ENCODE results near the gene SMARCA4. TPM values are rescaled to one million over a fixed set of nuclear protein-coding genes. Genes with fewer than 3 reads are reported as not detected.

The SMARCA4 gene
- total RNA-seq, result 100 to 1,000 TPM; 102 to 116 TPM

DNA sequence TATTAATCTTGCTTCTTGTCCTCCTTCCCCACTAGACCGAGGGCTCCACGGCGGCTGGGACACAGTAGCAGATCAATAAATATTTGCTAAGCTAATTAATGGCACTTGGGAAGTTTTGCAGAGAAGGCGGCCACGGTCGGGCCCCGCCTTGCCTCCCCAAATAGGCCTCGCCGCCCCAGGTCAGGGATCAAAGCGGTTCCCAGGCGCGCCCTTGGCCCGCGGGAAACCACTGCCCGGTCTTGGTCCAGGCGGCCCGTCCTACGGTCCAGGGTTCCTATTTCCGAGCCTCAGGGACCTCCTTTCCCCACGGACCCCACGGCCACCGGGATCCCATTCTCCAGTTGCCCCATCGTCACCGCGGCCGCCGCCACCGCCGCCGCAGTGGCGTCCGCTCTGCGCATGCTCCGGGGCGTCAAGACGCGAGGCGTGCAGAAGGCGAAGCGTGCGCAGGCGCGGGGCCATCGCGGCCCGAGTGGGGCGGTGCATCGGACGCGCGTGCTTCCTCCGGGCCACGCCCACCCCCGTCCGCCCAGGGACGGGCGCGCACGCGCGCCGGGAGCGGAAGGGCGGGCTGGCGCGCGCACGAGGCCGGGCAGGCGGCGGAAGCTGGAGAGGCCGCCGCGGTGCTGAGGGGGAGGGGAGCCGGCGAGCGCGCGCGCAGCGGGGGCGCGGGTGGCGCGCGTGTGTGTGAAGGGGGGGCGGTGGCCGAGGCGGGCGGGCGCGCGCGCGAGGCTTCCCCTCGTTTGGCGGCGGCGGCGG is at the start of gene SMARCA4:
SMARCA4 (plus strand) TSS at position 717 of the 759 bp plus-strand sequence. CDS start 23,122 bp downstream, outside the sequence.
- ChIA-PET POLR2A (interaction anchor here (0.6 kb wide), 1 partner anchor 24 kb away, joined by 6 read pairs; no protein-coding TSS in a partner anchor), CTCF (interaction anchor here (0.8 to 3.9 kb wide), 3 partner anchors 16 to 476 kb away, joined by 3 to 24 read pairs (median 4); no protein-coding TSS in a partner anchor)
- H3K27me3 Mint-ChIP-seq, result no peaks in the 10 kb centered on the region
- peak within 1 kb of the TSS; percentile 90 for H3K27ac Mint-ChIP-seq
- peak; percentile 76 for ATAC-seq
- H3K4me3 Mint-ChIP-seq, result peak within 1 kb of the TSS; percentile 89
- intact Hi-C loops (cut with DNase I, micrococcal nuclease), result loop anchor here (1.0 to 10.0 kb wide), 20 partner anchors 32 to 1832 kb away; partner anchors contain the start of genes CDKN2D (in 2 of the 2), CARM1 (in 1 of the 2), DNMT1 (in 1 of the 2) and ELOF1 (in 1 of the 2)
- DNase-seq, result peak; percentile 99
- H3K4me1 Mint-ChIP-seq, result peaks cover 38% of the 10 kb centered on the region
- peaks cover 10% of the 10 kb centered on the region for H3K36me3 Mint-ChIP-seq (ENCODE audit: low read depth)
- H3K9me3 Mint-ChIP-seq (ENCODE audit: low read depth), result no peaks in the 10 kb centered on the region

DNA sequence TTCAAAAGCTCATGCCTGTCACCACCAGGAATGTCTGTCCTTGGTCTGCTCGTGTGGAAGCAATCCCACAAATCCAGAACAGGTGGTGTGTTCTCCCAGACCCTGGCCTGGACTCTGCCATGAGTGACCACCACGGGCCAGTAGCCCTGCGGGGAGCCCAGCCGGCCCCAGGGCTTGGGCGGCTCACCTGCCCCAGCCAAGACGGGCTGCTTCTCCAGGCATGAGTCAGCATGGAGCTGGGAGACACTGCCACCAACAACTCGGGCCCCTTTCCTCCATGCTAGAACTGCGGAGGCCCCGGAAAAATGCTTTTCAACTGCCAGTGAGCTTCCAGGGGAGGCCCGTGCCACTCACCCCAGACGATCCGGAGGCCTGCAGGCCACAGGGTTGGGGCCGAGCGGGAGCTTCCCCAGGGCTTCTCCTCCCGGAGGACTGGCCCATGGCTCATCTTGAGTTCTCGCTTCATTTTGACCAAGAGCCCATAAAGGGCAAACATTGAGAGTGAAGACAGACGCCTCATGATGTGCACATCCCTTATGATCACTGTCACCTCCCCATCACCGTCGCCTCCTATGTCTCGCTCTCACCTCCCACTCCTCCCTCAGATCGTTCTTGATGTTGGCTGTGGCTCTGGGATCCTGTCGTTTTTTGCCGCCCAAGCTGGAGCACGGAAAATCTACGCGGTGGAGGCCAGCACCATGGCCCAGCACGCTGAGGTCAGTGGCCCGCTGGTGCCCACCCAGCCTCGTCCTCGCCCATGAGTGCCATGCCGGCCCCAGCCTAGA is 49.1 kb upstream of the SMARCA4 start:
- H3K27ac Mint-ChIP-seq, result no peak overlapping the region
- ATAC-seq (no peak), DNase-seq (no peak)
- H3K4me3 Mint-ChIP-seq, result no peak overlapping the region
- H3K36me3 Mint-ChIP-seq (ENCODE audit: low read depth), result peaks cover 11% of the 10 kb centered on the region
- H3K9me3 Mint-ChIP-seq (ENCODE audit: low read depth), result no peaks in the 10 kb centered on the region
- CTCF ChIA-PET, result interaction anchor here (0.6 to 1.8 kb wide), 4 partner anchors 12 to 124 kb away, joined by 3 to 4 read pairs (median 4); no protein-coding TSS in a partner anchor
- no peaks in the 10 kb centered on the region for H3K4me1 Mint-ChIP-seq
- H3K27me3 Mint-ChIP-seq, result no peaks in the 10 kb centered on the region
- intact Hi-C loops (cut with DNase I, micrococcal nuclease), result no loop called here
- POLR2A ChIA-PET, result no interaction called here

DNA sequence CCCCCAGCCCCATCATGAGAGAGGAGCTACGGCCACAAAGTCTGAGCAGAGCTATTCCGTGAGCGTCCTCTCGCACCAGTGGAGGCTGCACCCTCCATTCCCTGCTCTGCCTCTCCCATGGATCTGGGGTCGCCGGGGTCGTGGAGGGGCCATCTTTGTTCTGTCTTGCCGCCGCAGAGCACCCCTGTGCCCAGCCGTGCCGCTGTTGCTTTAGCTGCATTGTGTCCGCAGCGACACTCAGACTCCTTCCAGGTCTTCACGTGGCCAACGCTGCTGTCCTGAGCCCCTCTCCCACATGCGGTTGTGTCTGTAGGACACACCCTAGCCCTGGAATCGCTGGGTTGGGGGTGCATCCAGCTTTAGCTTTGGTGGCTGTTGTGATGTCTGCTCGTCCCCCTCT is 48.2 kb upstream of the SMARCA4 start:
- peaks cover 11% of the 10 kb centered on the region for H3K36me3 Mint-ChIP-seq (ENCODE audit: low read depth)
- H3K27me3 Mint-ChIP-seq, result no peaks in the 10 kb centered on the region
- ChIA-PET CTCF (interaction anchor here (1.3 to 1.8 kb wide), 2 partner anchors 13 to 23 kb away, joined by 3 to 4 read pairs; no protein-coding TSS in a partner anchor), POLR2A (no interaction called here)
- H3K9me3 Mint-ChIP-seq (ENCODE audit: low read depth), result no peaks in the 10 kb centered on the region
- no peaks in the 10 kb centered on the region for H3K4me1 Mint-ChIP-seq
- DNase-seq (no peak), ATAC-seq (no peak)
- no peak overlapping the region for H3K4me3 Mint-ChIP-seq
- H3K27ac Mint-ChIP-seq, result no peak overlapping the region
- intact Hi-C loops (cut with DNase I, micrococcal nuclease), result no loop called here

DNA sequence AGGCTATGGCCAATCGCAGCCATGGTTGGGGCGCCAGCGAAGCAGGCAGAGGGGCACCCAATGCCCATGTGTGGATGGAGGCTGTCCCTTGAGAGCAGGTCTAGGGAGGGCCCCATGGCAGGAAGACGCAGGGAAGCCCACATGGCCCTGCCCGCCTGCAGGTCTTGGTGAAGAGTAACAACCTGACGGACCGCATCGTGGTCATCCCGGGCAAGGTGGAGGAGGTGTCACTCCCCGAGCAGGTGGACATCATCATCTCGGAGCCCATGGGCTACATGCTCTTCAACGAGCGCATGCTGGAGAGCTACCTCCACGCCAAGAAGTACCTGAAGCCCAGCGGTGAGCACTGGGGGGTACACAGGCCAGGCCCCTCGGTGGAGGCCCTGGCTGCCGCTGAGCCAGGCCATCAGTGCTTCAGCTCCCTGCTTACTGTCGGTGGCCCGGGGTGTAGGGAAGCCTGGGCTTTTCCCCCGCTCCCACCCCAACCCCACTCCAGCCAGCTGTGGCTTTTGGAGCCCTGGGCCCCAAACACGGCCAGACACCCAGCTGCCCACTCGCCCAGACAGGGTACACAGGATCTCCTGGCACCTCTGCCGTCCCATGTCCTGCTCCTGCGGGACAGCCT is 47.0 kb upstream of the SMARCA4 start:
- intact Hi-C loops (cut with DNase I, micrococcal nuclease), result no loop called here
- peaks cover 9% of the 10 kb centered on the region for H3K36me3 Mint-ChIP-seq (ENCODE audit: low read depth)
- no peaks in the 10 kb centered on the region for H3K9me3 Mint-ChIP-seq (ENCODE audit: low read depth)
- H3K27ac Mint-ChIP-seq, result no peak overlapping the region
- ATAC-seq (no peak), DNase-seq (no peak)
- ChIA-PET CTCF (no interaction called here), POLR2A (no interaction called here)
- H3K4me3 Mint-ChIP-seq, result no peak overlapping the region
- no peaks in the 10 kb centered on the region for H3K27me3 Mint-ChIP-seq
- no peaks in the 10 kb centered on the region for H3K4me1 Mint-ChIP-seq

DNA sequence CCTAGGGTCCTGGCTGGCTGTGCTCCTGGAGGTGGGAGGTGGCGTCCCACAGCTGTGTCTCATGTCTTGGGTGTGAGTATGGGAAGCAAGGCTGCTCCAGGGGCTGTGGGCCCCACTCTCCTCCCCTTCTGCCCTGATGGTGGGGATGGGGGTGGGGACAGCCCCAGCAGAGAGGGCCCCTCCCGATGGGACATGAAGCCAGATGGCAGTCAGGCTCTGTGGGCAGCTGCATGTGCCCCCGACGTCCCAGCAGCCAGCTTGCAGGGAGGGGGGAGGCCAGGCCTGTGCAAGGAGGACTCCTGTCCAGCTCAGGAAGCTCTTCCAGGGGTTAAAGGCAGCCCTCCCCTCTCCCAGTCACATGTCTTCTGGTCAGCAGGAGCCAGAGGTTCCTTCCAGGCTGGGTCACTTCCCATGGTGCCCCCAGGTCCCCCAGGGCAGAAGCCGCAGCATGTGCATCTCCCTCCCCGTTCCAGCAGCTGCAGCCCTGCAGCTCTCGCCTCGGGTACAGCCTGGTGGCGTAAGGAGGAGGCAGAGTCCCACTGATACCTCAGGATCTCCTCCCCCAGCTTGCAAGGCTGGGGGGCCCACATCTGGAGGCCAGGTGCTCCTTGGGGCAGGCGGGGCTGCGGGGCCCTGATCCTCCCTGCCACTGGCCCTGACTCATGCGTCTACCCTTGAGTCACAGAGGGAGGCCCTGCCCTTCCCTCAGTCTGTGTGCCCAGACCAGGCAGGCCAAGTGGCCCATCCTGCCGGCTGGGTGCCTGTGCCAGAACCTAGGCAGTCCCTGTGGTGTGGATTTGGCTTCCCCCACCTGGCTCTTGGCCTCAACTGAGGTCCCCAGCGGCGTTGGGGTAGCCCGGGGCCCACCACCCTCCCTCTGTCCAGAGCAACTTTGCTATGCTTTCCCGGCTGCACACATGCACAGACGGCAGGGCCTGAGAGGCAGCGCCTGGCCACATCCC is 45.4 kb upstream of the SMARCA4 start:
- H3K9me3 Mint-ChIP-seq (ENCODE audit: low read depth), result no peaks in the 10 kb centered on the region
- no peak overlapping the region for H3K27ac Mint-ChIP-seq
- H3K4me3 Mint-ChIP-seq, result no peak overlapping the region
- intact Hi-C loops (cut with DNase I, micrococcal nuclease), result no loop called here
- DNase-seq (no peak), ATAC-seq (peak; percentile 53)
- ChIA-PET CTCF (interaction anchor here (0.6 kb wide), 1 partner anchor 14 kb away, joined by 3 read pairs; no protein-coding TSS in a partner anchor), POLR2A (interaction anchor here (0.6 kb wide), 1 partner anchor 299 kb away, joined by 5 read pairs; no protein-coding TSS in a partner anchor)
- H3K36me3 Mint-ChIP-seq (ENCODE audit: low read depth), result peaks cover 8% of the 10 kb centered on the region
- H3K4me1 Mint-ChIP-seq, result no peaks in the 10 kb centered on the region
- no peaks in the 10 kb centered on the region for H3K27me3 Mint-ChIP-seq

DNA sequence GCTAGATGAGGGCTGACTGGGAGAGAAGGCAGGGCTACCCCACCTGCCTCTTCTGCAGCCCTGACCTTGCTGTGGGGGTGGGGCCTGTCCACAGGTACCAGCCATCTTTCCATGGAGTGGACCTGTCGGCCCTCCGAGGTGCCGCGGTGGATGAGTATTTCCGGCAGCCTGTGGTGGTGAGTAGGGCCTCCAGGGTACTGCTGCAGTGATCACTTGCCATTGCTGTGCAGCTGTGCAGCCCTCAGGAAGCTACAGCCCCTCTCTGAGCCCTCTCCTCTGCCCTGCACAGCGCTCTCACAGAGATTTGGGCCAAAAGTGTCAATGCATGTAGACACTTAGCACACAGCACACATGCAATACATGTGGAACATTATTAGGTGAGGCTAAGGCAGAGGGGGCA is 44.2 kb upstream of the SMARCA4 start:
- intact Hi-C loops (cut with DNase I, micrococcal nuclease), result no loop called here
- Mint-ChIP-seq H3K27me3 (no peaks in the 10 kb centered on the region), H3K4me3 (no peak overlapping the region), H3K4me1 (no peaks in the 10 kb centered on the region), H3K36me3 (ENCODE audit: low read depth) (peaks cover 10% of the 10 kb centered on the region), H3K9me3 (ENCODE audit: low read depth) (no peaks in the 10 kb centered on the region), H3K27ac (no peak overlapping the region)
- no peak for DNase-seq
- ChIA-PET CTCF (no interaction called here), POLR2A (interaction anchor here (0.9 to 1.1 kb wide), 2 partner anchors 20 to 35 kb away, joined by 3 read pairs; no protein-coding TSS in a partner anchor)
- no peak for ATAC-seq

DNA sequence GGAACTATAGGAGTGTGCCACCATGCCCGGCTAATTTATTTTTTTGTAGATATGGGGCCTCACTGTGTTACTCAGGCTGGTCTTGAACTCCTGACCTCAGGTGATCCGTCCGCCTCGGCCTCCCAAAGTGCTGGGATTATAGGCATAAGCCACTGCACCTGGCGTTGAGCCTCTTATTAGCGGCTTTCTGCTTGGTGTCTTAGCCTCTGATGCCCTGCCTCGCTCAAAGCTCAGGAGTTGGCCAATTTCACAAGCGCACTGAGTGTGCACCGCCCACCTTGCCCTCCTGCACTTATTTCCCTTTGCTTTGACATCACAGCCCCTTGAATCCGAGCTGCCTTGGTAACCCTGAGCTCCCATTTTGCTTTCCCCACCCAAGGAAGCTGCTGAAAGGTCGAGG is 42.5 kb upstream of the SMARCA4 start:
- POLR2A ChIA-PET, result interaction anchor here (0.6 kb wide), 1 partner anchor 234 kb away, joined by 3 read pairs; no protein-coding TSS in a partner anchor
- ATAC-seq (no peak), DNase-seq (no peak)
- Mint-ChIP-seq H3K27ac (no peak overlapping the region), H3K27me3 (no peaks in the 10 kb centered on the region), H3K4me3 (no peak overlapping the region), H3K4me1 (no peaks in the 10 kb centered on the region), H3K36me3 (ENCODE audit: low read depth) (peaks cover 6% of the 10 kb centered on the region), H3K9me3 (ENCODE audit: low read depth) (no peaks in the 10 kb centered on the region)
- CTCF ChIA-PET, result interaction anchor here (0.6 to 1.8 kb wide), 5 partner anchors 9 to 385 kb away, joined by 3 to 8 read pairs (median 3); no protein-coding TSS in a partner anchor
- intact Hi-C loops (cut with DNase I, micrococcal nuclease), result no loop called here

DNA sequence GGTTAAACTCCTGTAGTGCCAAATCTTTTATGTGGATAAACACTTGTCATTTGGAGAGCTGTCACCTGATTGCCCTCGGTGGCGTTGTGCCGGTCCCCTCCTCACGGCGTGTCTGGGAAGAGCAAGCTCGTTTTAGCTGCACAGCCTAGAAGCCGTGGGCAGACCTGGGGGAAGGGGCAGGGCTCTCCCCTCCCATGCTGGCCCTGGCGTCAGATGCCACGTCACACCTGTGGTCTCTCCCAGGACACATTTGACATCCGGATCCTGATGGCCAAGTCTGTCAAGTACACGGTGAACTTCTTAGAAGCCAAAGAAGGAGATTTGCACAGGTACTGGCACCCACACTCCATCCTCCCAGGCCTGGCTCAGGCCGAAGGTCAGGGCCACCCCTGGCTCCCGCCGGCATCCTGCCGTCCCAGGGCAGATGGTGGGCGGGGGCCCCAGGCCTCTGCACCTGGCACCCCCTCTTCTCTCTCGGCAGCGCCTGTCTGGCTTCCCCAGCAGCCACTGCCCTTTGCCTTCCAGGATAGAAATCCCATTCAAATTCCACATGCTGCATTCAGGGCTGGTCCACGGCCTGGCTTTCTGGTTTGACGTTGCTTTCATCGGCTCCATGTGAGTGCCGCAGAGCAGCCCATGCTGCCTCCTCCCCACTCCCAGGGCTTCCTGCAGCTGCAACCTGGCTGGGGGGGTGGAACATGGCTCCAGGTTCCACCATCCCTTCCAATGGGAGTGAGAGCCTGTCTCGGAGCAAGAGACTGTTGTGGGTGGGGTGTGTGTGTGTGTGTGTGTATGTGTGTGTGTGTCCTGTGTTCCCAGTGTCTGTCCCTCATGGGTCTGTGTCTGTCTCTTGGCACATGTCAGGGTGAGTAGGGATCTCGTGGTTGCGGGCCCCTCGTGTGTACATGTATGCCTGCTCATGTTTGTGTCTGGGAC is 41.2 kb upstream of the SMARCA4 start:
- ChIA-PET POLR2A (no interaction called here), CTCF (interaction anchor here (0.7 to 1.8 kb wide), 2 partner anchors 16 to 17 kb away, joined by 3 to 8 read pairs; no protein-coding TSS in a partner anchor)
- Mint-ChIP-seq H3K4me1 (no peaks in the 10 kb centered on the region), H3K27ac (no peak overlapping the region), H3K27me3 (no peaks in the 10 kb centered on the region), H3K9me3 (ENCODE audit: low read depth) (no peaks in the 10 kb centered on the region), H3K4me3 (no peak overlapping the region), H3K36me3 (ENCODE audit: low read depth) (peaks cover 6% of the 10 kb centered on the region)
- DNase-seq (no peak), ATAC-seq (no peak)
- intact Hi-C loops (cut with DNase I, micrococcal nuclease), result no loop called here

DNA sequence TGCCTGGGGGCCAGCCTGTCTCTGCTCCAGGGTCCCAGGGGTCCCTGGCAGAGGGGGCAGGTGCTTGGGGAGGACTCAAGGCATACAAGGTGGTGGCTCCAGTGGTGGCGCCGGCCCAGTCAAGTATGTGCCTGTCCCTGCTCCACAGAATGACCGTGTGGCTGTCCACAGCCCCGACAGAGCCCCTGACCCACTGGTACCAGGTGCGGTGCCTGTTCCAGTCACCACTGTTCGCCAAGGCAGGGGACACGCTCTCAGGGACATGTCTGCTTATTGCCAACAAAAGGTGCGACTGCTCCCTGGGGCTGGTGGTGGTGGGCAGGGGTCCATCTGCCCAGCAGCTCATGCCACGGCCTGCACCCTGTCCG is 40.6 kb upstream of the SMARCA4 start:
- DNase-seq (no peak), ATAC-seq (no peak)
- H3K27ac Mint-ChIP-seq, result no peak overlapping the region
- H3K9me3 Mint-ChIP-seq (ENCODE audit: low read depth), result no peaks in the 10 kb centered on the region
- peaks cover 6% of the 10 kb centered on the region for H3K36me3 Mint-ChIP-seq (ENCODE audit: low read depth)
- H3K4me3 Mint-ChIP-seq, result no peak overlapping the region
- CTCF ChIA-PET, result interaction anchor here (0.7 kb wide), 1 partner anchor 17 kb away, joined by 3 read pairs; no protein-coding TSS in a partner anchor
- POLR2A ChIA-PET, result no interaction called here
- no peaks in the 10 kb centered on the region for H3K4me1 Mint-ChIP-seq
- intact Hi-C loops (cut with DNase I, micrococcal nuclease), result no loop called here
- no peaks in the 10 kb centered on the region for H3K27me3 Mint-ChIP-seq

DNA sequence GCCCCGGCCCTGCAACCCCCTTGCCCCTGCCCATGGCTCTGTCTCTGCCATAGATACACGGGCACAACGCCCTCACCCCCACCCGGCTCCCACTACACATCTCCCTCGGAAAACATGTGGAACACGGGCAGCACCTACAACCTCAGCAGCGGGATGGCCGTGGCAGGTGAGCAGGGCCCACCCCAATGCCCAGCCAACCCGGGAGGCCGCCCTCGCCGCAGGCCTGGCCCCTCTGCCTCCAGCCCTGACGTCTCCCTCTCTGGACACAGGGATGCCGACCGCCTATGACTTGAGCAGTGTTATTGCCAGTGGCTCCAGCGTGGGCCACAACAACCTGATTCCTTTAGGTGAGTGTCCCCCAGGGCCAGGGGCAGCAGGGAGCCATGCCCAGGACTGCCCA is 40.0 kb upstream of the SMARCA4 start:
- Mint-ChIP-seq H3K36me3 (ENCODE audit: low read depth) (peaks cover 6% of the 10 kb centered on the region), H3K4me3 (no peak overlapping the region), H3K4me1 (no peaks in the 10 kb centered on the region), H3K27me3 (no peaks in the 10 kb centered on the region), H3K9me3 (ENCODE audit: low read depth) (no peaks in the 10 kb centered on the region), H3K27ac (no peak overlapping the region)
- DNase-seq (no peak), ATAC-seq (no peak)
- ChIA-PET POLR2A (no interaction called here), CTCF (interaction anchor here (0.7 kb wide), 1 partner anchor 17 kb away, joined by 3 read pairs; no protein-coding TSS in a partner anchor)
- intact Hi-C loops (cut with DNase I, micrococcal nuclease), result no loop called here
